B cell (primary cell): ENCODE measurements around the gene MED9. TPM values are rescaled to one million over a fixed set of nuclear protein-coding genes. Genes with fewer than 3 reads are reported as not detected.

Experiments used
- ATAC-seq: fragments of 200-7000 bp; cut with Tn5 transposase; one replicate; pipeline ENCODE4 v1.10.0; 2021; ENCODE audit warnings: low read depth, mild to moderate bottlenecking, moderate number of reproducible peaks, moderate library complexity
- CTCF ChIA-PET: fragments of 350-600 bp; sonication (Branson Sonifier 250); formaldehyde crosslinking; loops from one replicate; lab custom pipeline; 2021; ENCODE audit warnings: antibody characterized with exemption, inconsistent platforms; lab: Charles Lee
- POLR2A ChIA-PET: fragments of 350-600 bp; sonication (Branson Sonifier 250); formaldehyde crosslinking; loops from one replicate; lab custom pipeline; 2021; ENCODE audit warnings: antibody characterized with exemption; lab: Charles Lee
- DNase-seq: peaks from one replicate; pipeline ENCODE4 v3.0.0; 2013
- H2AFZ ChIP-seq: 2 replicates; pipeline ENCODE4 v1.6.1; 2012; ENCODE audit warnings: mild to moderate bottlenecking, low read depth, low read length; ENCODE audit not compliant: insufficient read depth, poor library complexity, severe bottlenecking
- H3K27ac ChIP-seq, 2 donors: 1 replicate in 1 of 2; 2 replicates in 1 of 2; pipeline ENCODE4 v1.5.1; 2012 to 2013; ENCODE audit warnings: low read length in 2 of 2, mild to moderate bottlenecking in 2 of 2, moderate library complexity in 1 of 2
- H3K27me3 ChIP-seq, 4 experiments: fragments of 200-600 bp in 1 of 4; sonication (generic) in 1 of 4; replicated peaks in 1 of 4; 1 replicate in 2 of 4; 2 replicates in 2 of 4; pipeline versions ENCODE4 v1.6.1 to v1.7.0; 2013 to 2016; ENCODE audit warnings: low read length in 3 of 4, mild to moderate bottlenecking in 2 of 4, mixed read lengths in 1 of 4, moderate library complexity in 1 of 4; ENCODE audit not compliant: insufficient read depth in 4 of 4, control insufficient read depth in 3 of 4; ENCODE audit errors: control extremely low read depth in 1 of 4
- H3K36me3 ChIP-seq, 2 experiments: replicated peaks in 1 of 2; 1 replicate in 1 of 2; 2 replicates in 1 of 2; pipeline versions ENCODE4 v1.6.1 to v1.7.1; 2013; ENCODE audit warnings: low read length in 1 of 2; ENCODE audit not compliant: insufficient read depth in 2 of 2, control insufficient read depth in 1 of 2; ENCODE audit errors: control extremely low read depth in 1 of 2, extremely low read depth in 1 of 2
- H3K4me1 ChIP-seq, 2 donors: fragments of 200-600 bp in 1 of 2; sonication (generic) in 1 of 2; 1 replicate in 1 of 2; 2 replicates in 1 of 2; pipeline versions ENCODE4 v1.5.1 to v1.6.1; 2013 to 2017; ENCODE audit warnings: low read length in 2 of 2; ENCODE audit not compliant: control insufficient read depth in 2 of 2, insufficient read depth in 2 of 2
- H3K4me2 ChIP-seq: replicated peaks from 2 replicates; pipeline ENCODE3; 2012; ENCODE audit warnings: mild to moderate bottlenecking, low read depth, low read length; ENCODE audit not compliant: poor library complexity, severe bottlenecking
- H3K4me3 ChIP-seq, 5 experiments: fragments of 200-600 bp in 1 of 5; sonication (generic) in 1 of 5; 1 replicate in 3 of 5; 2 replicates in 2 of 5; pipeline versions ENCODE4 v1.5.1 to v1.7.0; 2011 to 2016; ENCODE audit warnings: low read length in 4 of 5, mild to moderate bottlenecking in 4 of 5, low read depth in 2 of 5, control low read depth in 1 of 5, moderate library complexity in 1 of 5; ENCODE audit not compliant: insufficient read depth in 1 of 5; ENCODE audit errors: control extremely low read depth in 1 of 5, extremely low read depth in 1 of 5
- H3K79me2 ChIP-seq: fragments of 200-600 bp; sonication (generic); one replicate; pipeline ENCODE4 v1.6.0; 2016; ENCODE audit warnings: low read length; ENCODE audit not compliant: control insufficient read depth, insufficient read depth
- H3K9ac ChIP-seq: fragments of 200-600 bp; sonication (generic); 2 replicates; pipeline ENCODE4 v1.6.1; 2017; ENCODE audit warnings: mild to moderate bottlenecking, low read length, moderate library complexity
- H3K9me3 ChIP-seq, 3 donors: one replicate each; pipeline versions ENCODE4 v1.6.1 to v1.7.1; 2013; ENCODE audit warnings: low read length in 2 of 3; ENCODE audit not compliant: control insufficient read depth in 2 of 3, insufficient read depth in 1 of 3; ENCODE audit errors: control extremely low read depth in 1 of 3
- H4K20me1 ChIP-seq: 2 replicates; pipeline ENCODE4 v1.6.0; 2012; ENCODE audit warnings: mild to moderate bottlenecking, low read length; ENCODE audit not compliant: insufficient read depth, control insufficient read depth, poor library complexity, severe bottlenecking
- H3K27ac Mint-ChIP-seq: one replicate; pipeline ENCODE4 v1.8.0; 2021; ENCODE audit warnings: mixed read lengths
- H3K27me3 Mint-ChIP-seq: one replicate; pipeline ENCODE4 v1.8.0; 2021; ENCODE audit warnings: mixed read lengths
- H3K4me1 Mint-ChIP-seq: one replicate; pipeline ENCODE4 v1.8.0; 2021; ENCODE audit warnings: mixed read lengths
- H3K4me3 Mint-ChIP-seq: one replicate; pipeline ENCODE4 v1.8.0; 2021; ENCODE audit warnings: mixed read lengths
- H3K9me3 Mint-ChIP-seq: one replicate; pipeline ENCODE4 v1.8.0; 2022; ENCODE audit warnings: mixed read lengths; ENCODE audit not compliant: insufficient read depth
- CTCF ChIP-seq: fragments of 200-600 bp; IDR thresholded peaks from one replicate; pipeline ENCODE4 v1.8.0; 2022; ENCODE audit warnings: antibody characterized with exemption, mild to moderate bottlenecking
- EZH2 ChIP-seq: IDR thresholded peaks from 2 replicates; pipeline ENCODE4 v1.6.1; 2012; ENCODE audit warnings: borderline replicate concordance, low read depth, mild to moderate bottlenecking, moderate library complexity, low read length; ENCODE audit not compliant: insufficient read depth, poor library complexity, severe bottlenecking
- WGBS: methylation state at CpG from one replicate; pipeline ENCODE4 v1.1.5; 2013; ENCODE audit warnings: missing lambda C conversion rate; ENCODE audit not compliant: insufficient coverage; 5-methylcytosine and 5-hydroxymethylcytosine counted together
- intact Hi-C: fragments of 100-400 bp; cut with micrococcal nuclease; formaldehyde crosslinking; loops from one replicate; pipeline ENCODE4 v1.10.0; 2022
- polyA plus RNA-seq: library from polyadenylated mRNA; depleted of rRNA; stranded (reverse); fragments of >200 nt; gene quantifications from 2 replicates; pipeline ENCODE4 v1.2.3, GENCODE V29; 2012
- total RNA-seq, 2 donors: library from RNA; stranded (reverse); fragments of 120-200 nt in 1 of 2; gene quantifications; 1 replicate in 1 of 2; 2 replicates in 1 of 2; pipeline versions ENCODE4 v1.2.3 to v1.2.4, GENCODE V29; 2013 to 2022

Gene MED9
- total and polyA plus RNA-seq, 2 donors (not counting 1 experiment from before 2014, with no cell fraction given), result 11.6 to 18.9 TPM

- no peak overlapping the region for H3K4me2 ChIP-seq
- ChIA-PET POLR2A (no interaction called here), CTCF (no interaction called here)
- no peak overlapping the region for H2AFZ ChIP-seq
- Mint-ChIP-seq H3K4me3 (no peak overlapping the region), H3K27ac (no peak overlapping the region), H3K4me1 (peaks cover 7% of the 10 kb centered on the region), H3K27me3 (no peaks in the 10 kb centered on the region), H3K9me3 (no peaks in the 10 kb centered on the region)
- ATAC-seq (no peak), DNase-seq (no peak)
- H3K9ac ChIP-seq, result no peak overlapping the region
- WGBS, result 80% methylated on average over 2 of the region's 2 CpGs
- no peaks in the 10 kb centered on the region for H3K9me3 ChIP-seq
- no peak for TF ChIP-seq CTCF
- no peak for TF ChIP-seq EZH2
- H3K4me3 ChIP-seq, result no peak overlapping the region
- peaks cover 0 to 28% of the 10 kb centered on the region in 2 experiments for H3K36me3 ChIP-seq
- peaks cover 32% of the 10 kb centered on the region for H4K20me1 ChIP-seq
- no peak overlapping the region for H3K27ac ChIP-seq
- H3K27me3 ChIP-seq, result no peaks in the 10 kb centered on the region
- no peaks in the 10 kb centered on the region for H3K4me1 ChIP-seq
- H3K79me2 ChIP-seq, result peaks cover 13% of the 10 kb centered on the region
- intact Hi-C loops, result no loop called here
Observed at GRCh38 chr17:17487998-17488397, 11.2 kb downstream of the MED9 start.

- Histone ChIP-seq H3K4me3 (no peak overlapping the region), H3K79me2 (no peaks in the 10 kb centered on the region), H3K9me3 (peaks cover 0 to 5% (median 0%) of the 10 kb centered on the region in 3 donors), H3K27ac (no peak overlapping the region), H2AFZ (no peak overlapping the region), H3K36me3 (peaks cover 0 to 26% of the 10 kb centered on the region in 2 experiments), H3K9ac (no peak overlapping the region), H3K4me1 (peaks cover 15 to 16% of the 10 kb centered on the region in 2 donors), H3K4me2 (no peak overlapping the region), H4K20me1 (peaks cover 10% of the 10 kb centered on the region), H3K27me3 (peaks cover 0 to 14% (median 5%) of the 10 kb centered on the region in 4 experiments)
- Mint-ChIP-seq H3K27ac (no peak overlapping the region), H3K9me3 (no peaks in the 10 kb centered on the region), H3K4me1 (peaks cover 21% of the 10 kb centered on the region), H3K4me3 (no peak overlapping the region), H3K27me3 (peaks cover 5% of the 10 kb centered on the region)
- ATAC-seq (no peak), DNase-seq (no peak)
- CTCF ChIA-PET, result interaction anchor here (0.5 to 1.7 kb wide), 2 partner anchors 151 to 176 kb away, joined by 3 to 15 read pairs; no protein-coding TSS in a partner anchor
- intact Hi-C loops, result no loop called here
- POLR2A ChIA-PET, result no interaction called here
- TF ChIP-seq CTCF, result no peak
- no peak for TF ChIP-seq EZH2
- WGBS, result 54% methylated on average over 10 of the region's 10 CpGs
Observed at GRCh38 chr17:17491031-17491471, 14.3 kb downstream of the MED9 start.
